ENCODE results near the gene NCOA1. TPM values are rescaled to one million over a fixed set of nuclear protein-coding genes. Genes with fewer than 3 reads are reported as not detected.

The NCOA1 gene
- total RNA-seq, 2 donors from 2014 or later: 20.1 to 22.6 TPM

DNA sequence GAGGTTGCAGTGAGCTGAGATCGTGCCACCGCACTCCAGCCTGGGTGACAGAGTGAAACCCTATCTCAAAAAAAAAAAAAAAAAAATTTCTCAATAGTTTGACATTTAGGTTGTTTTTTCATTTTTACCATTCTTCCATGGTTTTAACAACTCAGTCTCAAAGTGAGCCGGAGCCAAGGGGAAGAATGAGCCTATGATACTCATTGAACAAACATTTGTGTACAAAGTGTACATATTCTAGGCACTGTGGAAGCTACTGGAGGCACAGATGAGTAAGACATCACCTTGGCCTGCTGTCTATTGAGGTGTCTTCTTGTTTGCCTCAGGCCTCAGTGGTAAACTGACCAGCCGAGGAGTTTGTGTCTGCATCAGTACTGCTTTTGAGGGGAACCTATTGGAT lies 324.1 kb downstream of the NCOA1 start:
- H3K4me3 Mint-ChIP-seq: no peak overlapping the region
- H3K9me3 Mint-ChIP-seq: peaks cover 2% of the 10 kb centered on the region
- Histone ChIP-seq H3K27me3 (ENCODE audit: control insufficient read depth, insufficient read depth, low read length, poor library complexity, severe bottlenecking) (no peaks in the 10 kb centered on the region), H3K36me3 (ENCODE audit: control insufficient read depth, insufficient read depth, low read length) (peaks cover 79% of the 10 kb centered on the region), H3K27ac (ENCODE audit: low read depth, low read length) (no peak overlapping the region), H3K4me1 (ENCODE audit: control insufficient read depth, insufficient read depth, low read length) (no peaks in the 10 kb centered on the region), H3K4me3 (ENCODE audit: low read length) (no peak overlapping the region), H3K9ac (ENCODE audit: extremely low read depth, low read length, poor library complexity, severe bottlenecking) (no peak overlapping the region), H3K9me3 (ENCODE audit: control insufficient read depth, low read length) (peaks cover 5% of the 10 kb centered on the region)
- TF ChIP-seq, protein P1, sequence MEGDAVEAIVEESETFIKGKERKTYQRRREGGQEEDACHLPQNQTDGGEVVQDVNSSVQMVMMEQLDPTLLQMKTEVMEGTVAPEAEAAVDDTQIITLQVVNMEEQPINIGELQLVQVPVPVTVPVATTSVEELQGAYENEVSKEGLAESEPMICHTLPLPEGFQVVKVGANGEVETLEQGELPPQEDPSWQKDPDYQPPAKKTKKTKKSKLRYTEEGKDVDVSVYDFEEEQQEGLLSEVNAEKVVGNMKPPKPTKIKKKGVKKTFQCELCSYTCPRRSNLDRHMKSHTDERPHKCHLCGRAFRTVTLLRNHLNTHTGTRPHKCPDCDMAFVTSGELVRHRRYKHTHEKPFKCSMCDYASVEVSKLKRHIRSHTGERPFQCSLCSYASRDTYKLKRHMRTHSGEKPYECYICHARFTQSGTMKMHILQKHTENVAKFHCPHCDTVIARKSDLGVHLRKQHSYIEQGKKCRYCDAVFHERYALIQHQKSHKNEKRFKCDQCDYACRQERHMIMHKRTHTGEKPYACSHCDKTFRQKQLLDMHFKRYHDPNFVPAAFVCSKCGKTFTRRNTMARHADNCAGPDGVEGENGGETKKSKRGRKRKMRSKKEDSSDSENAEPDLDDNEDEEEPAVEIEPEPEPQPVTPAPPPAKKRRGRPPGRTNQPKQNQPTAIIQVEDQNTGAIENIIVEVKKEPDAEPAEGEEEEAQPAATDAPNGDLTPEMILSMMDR (conservative IDR thresholded peaks at IDR 0.05): no peak
- H3K4me1 Mint-ChIP-seq: peaks cover 6% of the 10 kb centered on the region
- H3K36me3 Mint-ChIP-seq (ENCODE audit: low read depth): peaks cover 64% of the 10 kb centered on the region
- peak; percentile 16 for DNase-seq
- no peaks in the 10 kb centered on the region for H3K27me3 Mint-ChIP-seq (ENCODE audit: insufficient read depth)
- WGBS, 2 experiments (ENCODE audit: insufficient coverage in 1 of 2, insufficient read length in 1 of 2): 97 to 100% methylated on average over 1 to 4 of the region's 4 CpGs
- no peak overlapping the region for H3K27ac Mint-ChIP-seq

DNA sequence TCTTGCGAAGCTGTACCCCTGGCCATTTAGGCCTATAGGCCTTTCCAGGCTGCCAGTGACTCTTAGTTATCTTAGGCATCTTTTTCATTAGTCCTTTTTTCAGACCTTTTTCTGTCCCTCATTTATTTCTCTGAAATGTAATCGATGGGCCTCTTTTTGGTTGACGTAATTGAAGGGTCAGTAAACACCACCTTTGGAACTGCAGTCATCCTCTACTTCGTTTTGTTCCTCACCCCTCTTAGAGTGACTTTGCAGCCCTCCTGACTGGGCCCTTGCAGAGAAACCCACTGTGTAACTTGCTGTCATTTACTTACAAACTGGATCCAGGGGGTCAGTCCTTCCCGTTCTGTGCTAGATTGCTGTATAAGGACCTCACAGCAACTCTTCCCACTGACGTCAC lies 325.4 kb downstream of the NCOA1 start:
- H3K27me3 ChIP-seq (ENCODE audit: control insufficient read depth, insufficient read depth, low read length, poor library complexity, severe bottlenecking): no peaks in the 10 kb centered on the region
- peaks cover 86% of the 10 kb centered on the region for H3K36me3 ChIP-seq (ENCODE audit: control insufficient read depth, insufficient read depth, low read length)
- peaks cover 2% of the 10 kb centered on the region for H3K9me3 Mint-ChIP-seq
- no peak overlapping the region for H3K9ac ChIP-seq (ENCODE audit: extremely low read depth, low read length, poor library complexity, severe bottlenecking)
- TF ChIP-seq, protein P1 (conservative IDR thresholded peaks at IDR 0.05): no peak
- H3K27me3 Mint-ChIP-seq (ENCODE audit: insufficient read depth): no peaks in the 10 kb centered on the region
- no peak overlapping the region for H3K4me3 Mint-ChIP-seq
- 95 to 96% methylated on average over 4 to 6 of the region's 6 CpGs for WGBS, 2 experiments (ENCODE audit: insufficient coverage in 1 of 2, insufficient read length in 1 of 2)
- H3K9me3 ChIP-seq (ENCODE audit: control insufficient read depth, low read length): no peaks in the 10 kb centered on the region
- DNase-seq: peak; percentile 27
- H3K4me1 Mint-ChIP-seq: peaks cover 16% of the 10 kb centered on the region
- H3K4me3 ChIP-seq (ENCODE audit: low read length): no peak overlapping the region
- no peak overlapping the region for H3K27ac ChIP-seq (ENCODE audit: low read depth, low read length)
- H3K36me3 Mint-ChIP-seq (ENCODE audit: low read depth): peaks cover 73% of the 10 kb centered on the region
- H3K4me1 ChIP-seq (ENCODE audit: control insufficient read depth, insufficient read depth, low read length): no peaks in the 10 kb centered on the region
- no peak overlapping the region for H3K27ac Mint-ChIP-seq

DNA sequence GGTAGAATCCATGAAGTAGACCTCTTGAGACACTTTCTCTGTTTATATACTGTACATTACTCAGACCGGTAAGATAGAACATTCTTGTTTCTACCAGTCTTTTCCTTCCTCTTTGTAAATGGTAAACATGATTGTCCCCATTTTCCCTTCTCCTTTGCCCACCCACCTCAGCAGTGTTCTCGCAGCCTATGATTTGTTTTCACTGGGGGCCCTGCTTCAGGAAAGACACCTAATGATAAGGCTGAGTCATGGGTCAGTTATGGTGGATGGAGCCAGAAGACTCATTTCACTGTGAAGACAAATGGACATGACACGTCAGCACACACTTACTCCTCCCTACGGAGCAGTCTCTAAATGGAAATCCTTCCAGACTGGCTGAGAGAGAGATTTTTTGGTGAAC lies 325.8 kb downstream of the NCOA1 start:
- H3K27ac Mint-ChIP-seq: peak overlapping the region; percentile 66
- Histone ChIP-seq H3K9me3 (ENCODE audit: control insufficient read depth, low read length) (no peaks in the 10 kb centered on the region), H3K36me3 (ENCODE audit: control insufficient read depth, insufficient read depth, low read length) (peaks cover 87% of the 10 kb centered on the region), H3K9ac (ENCODE audit: extremely low read depth, low read length, poor library complexity, severe bottlenecking) (no peak overlapping the region), H3K4me1 (ENCODE audit: control insufficient read depth, insufficient read depth, low read length) (peaks cover 3% of the 10 kb centered on the region), H3K27ac (ENCODE audit: low read depth, low read length) (no peak overlapping the region), H3K27me3 (ENCODE audit: control insufficient read depth, insufficient read depth, low read length, poor library complexity, severe bottlenecking) (no peaks in the 10 kb centered on the region), H3K4me3 (ENCODE audit: low read length) (no peak overlapping the region)
- peaks cover 72% of the 10 kb centered on the region for H3K36me3 Mint-ChIP-seq (ENCODE audit: low read depth)
- WGBS, 2 experiments (ENCODE audit: insufficient coverage in 1 of 2, insufficient read length in 1 of 2): 96 to 100% methylated on average over 1 to 4 of the region's 4 CpGs
- peak; percentile 11 for DNase-seq
- peaks cover 20% of the 10 kb centered on the region for H3K4me1 Mint-ChIP-seq
- peaks cover under 1% of the 10 kb centered on the region for H3K9me3 Mint-ChIP-seq
- no peaks in the 10 kb centered on the region for H3K27me3 Mint-ChIP-seq (ENCODE audit: insufficient read depth)
- no peak overlapping the region for H3K4me3 Mint-ChIP-seq
- TF ChIP-seq, protein P1 (conservative IDR thresholded peaks at IDR 0.05): no peak

All from endodermal cell (in vitro differentiated cells).